Panc1 (cell line): Measurements from ENCODE around the gene PTER.

Source experiments
- CTCF ChIP-seq: fragments of 450-650 bp; IDR thresholded peaks from 2 replicates; pipeline ENCODE4 v1.5.1; 2017; ENCODE audit warnings: mild to moderate bottlenecking
- POLR2AphosphoS5 ChIP-seq: IDR thresholded peaks from 2 replicates; pipeline ENCODE4 v1.6.1; 2012; ENCODE audit warnings: mild to moderate bottlenecking, low read depth, low read length, moderate library complexity
- REST ChIP-seq, 2 experiments: IDR thresholded peaks; 2 replicates each; pipeline ENCODE4 v1.6.1; 2011 to 2012; ENCODE audit warnings: low read depth in 2 of 2, control low read depth in 1 of 2, low read length in 1 of 2, mild to moderate bottlenecking in 1 of 2, moderate library complexity in 1 of 2; ENCODE audit not compliant: insufficient read depth in 1 of 2
- SIN3A ChIP-seq: IDR thresholded peaks from 2 replicates; pipeline ENCODE4 v1.6.1; 2012; ENCODE audit warnings: low read depth, mild to moderate bottlenecking, low read length, moderate library complexity, borderline replicate concordance; ENCODE audit not compliant: insufficient read depth
- TCF7L2 ChIP-seq: IDR thresholded peaks from 2 replicates; pipeline ENCODE4 v1.6.1; 2011; ENCODE audit warnings: mild to moderate bottlenecking, low read depth, low read length, inconsistent platforms

- TF ChIP-seq POLR2AphosphoS5 (no peak), SIN3A (no peak), CTCF (no peak), TCF7L2 (no peak), REST (IDR thresholded peaks at IDR 0.05; ENCODE audit: insufficient read depth in 1 of 2, low read depth in 2 of 2, low read length in 1 of 2) (no peak)
Observed at GRCh38 chr10:16559236-16559773, 122.5 kb downstream of the PTER start.
